Dedifferentiated amniotic fluid mesenchymal stem cell (primary cell): ENCODE results near the gene GAK.

Experiments
- DNase-seq: peaks from one replicate; pipeline ENCODE4 v3.0.0-alpha.2; 2016; ENCODE audit errors: extremely low spot score

The GAK gene

GRCh38 chr4:907691-908425 lies 24.3 kb downstream of the GAK start:
- DNase-seq, result no peak

GRCh38 chr4:907103-907400 lies 25.1 kb downstream of the GAK start:
- DNase-seq, result no peak

GRCh38 chr4:906339-907102 lies 25.6 kb downstream of the GAK start:
- DNase-seq, result no peak

GRCh38 chr4:905485-906338 lies 26.4 kb downstream of the GAK start:
- no peak for DNase-seq

- DNase-seq, result no peak
These were observed 28.8 kb downstream of the GAK start for GRCh38 chr4:903066-904046.

- no peak for DNase-seq
These were observed 30.8 kb downstream of the GAK start for GRCh38 chr4:901192-901910.

GRCh38 chr4:900721-901120 lies 31.4 kb downstream of the GAK start:
- no peak for DNase-seq

GRCh38 chr4:900073-900472 lies 32.0 kb downstream of the GAK start:
- no peak for DNase-seq

- no peak for DNase-seq
These were observed 32.6 kb downstream of the GAK start for GRCh38 chr4:899556-899906.

GRCh38 chr4:898869-899555 lies 33.1 kb downstream of the GAK start:
- DNase-seq, result no peak

GRCh38 chr4:898123-898522 lies 34.0 kb downstream of the GAK start:
- no peak for DNase-seq

GRCh38 chr4:896630-897029 lies 35.5 kb downstream of the GAK start:
- no peak for DNase-seq

GRCh38 chr4:896216-896615 lies 35.9 kb downstream of the GAK start:
- DNase-seq, result no peak

- DNase-seq, result no peak
These were observed 36.5 kb downstream of the GAK start for GRCh38 chr4:895596-895995.

GRCh38 chr4:893995-894705 lies 38.0 kb downstream of the GAK start:
- DNase-seq, result no peak

GRCh38 chr4:893276-893994 lies 38.7 kb downstream of the GAK start:
- DNase-seq, result no peak

GRCh38 chr4:892780-893179 lies 39.3 kb downstream of the GAK start:
- no peak for DNase-seq

GRCh38 chr4:891747-892146 lies 40.4 kb downstream of the GAK start:
- DNase-seq, result no peak
